Measurements from ENCODE around the gene PHF21B.
"Not testable (repeated sequence)": the region's sequence is repeated elsewhere in the genome, so short reads cannot be mapped to it uniquely, and the experiment has no call there.

PHF21B gene

GRCh38 chr22:44988671-44989070, 21.1 kb downstream of the PHF21B start:
- DNase-seq (ENCODE audit: low spot score), result no peak

- DNase-seq (ENCODE audit: low spot score), result no peak
These were observed 22.9 kb downstream of the PHF21B start for GRCh38 chr22:44986926-44987325.

DNA sequence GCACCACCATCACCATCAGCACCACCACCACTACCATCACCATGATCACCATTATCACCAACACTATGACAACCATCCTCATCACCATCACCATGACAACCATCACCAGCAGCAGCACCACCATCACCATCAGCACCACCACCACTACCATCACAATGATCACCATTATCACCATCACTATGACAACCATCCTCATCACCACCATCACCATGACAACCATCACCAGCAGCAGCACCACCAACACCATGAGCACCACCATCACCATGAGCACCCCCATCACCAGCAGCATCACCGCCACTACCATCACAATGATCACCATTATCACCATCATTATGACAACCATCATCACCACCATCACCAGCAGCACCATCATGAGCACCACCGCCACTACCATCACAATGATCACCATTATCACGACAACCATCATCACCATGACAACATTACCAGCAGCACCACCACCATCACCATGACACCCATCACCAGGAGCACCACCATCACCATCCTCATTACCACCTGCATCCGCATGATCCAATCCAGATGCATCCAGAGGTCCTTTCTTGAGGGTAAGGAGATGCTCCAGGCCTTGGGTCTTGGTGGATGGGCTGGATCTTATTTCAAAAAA, 23.8 kb downstream of the PHF21B start:
- DNase-seq (ENCODE audit: low spot score), result no peak

DNA sequence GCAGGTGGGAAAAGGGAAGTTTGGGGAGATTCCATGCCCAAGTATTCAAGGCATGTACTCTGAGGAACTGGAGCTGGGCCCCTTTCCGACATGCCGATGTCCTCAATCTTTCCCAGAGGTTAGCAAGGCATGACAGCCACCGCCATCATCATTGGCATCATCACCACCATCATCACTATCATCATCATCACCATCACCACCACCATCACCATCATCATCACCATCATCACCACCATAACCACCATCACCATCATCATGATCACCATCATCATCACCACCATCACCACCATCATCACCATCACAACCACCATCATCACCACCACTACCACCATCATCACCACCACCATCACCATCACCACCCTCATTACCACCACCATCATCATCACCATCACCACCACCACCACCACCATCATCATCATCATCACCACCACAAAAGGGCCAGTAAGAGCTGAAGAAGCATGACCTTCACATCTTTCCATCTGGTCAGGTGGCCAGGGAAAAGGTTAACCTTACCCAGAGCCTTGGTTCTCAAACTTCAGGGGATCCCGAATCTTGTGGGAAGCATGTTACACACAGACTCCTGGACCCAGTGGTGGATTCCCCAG, 25.8 kb downstream of the PHF21B start:
- no peak for DNase-seq (ENCODE audit: low spot score)

DNA sequence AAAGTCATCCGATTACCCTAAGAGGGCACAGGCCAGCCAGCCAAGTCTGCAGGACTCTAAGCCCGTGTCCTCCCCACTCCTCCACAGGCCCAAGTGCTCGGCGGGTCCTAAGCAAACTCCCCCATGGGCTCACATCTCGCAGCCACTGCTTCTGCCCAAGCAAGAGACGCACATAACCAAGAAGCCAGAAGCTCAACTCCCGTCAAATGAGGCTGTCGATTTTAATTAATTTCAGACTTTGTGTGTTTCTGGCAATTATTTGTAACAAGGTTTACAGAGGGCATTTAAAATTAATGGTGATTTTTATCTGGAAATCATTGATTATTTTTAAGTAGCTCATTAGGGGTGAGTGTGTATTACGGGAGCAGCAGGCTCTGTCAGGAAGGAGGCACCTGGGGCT, 27.4 kb downstream of the PHF21B start:
- no peak for DNase-seq (ENCODE audit: low spot score)

DNA sequence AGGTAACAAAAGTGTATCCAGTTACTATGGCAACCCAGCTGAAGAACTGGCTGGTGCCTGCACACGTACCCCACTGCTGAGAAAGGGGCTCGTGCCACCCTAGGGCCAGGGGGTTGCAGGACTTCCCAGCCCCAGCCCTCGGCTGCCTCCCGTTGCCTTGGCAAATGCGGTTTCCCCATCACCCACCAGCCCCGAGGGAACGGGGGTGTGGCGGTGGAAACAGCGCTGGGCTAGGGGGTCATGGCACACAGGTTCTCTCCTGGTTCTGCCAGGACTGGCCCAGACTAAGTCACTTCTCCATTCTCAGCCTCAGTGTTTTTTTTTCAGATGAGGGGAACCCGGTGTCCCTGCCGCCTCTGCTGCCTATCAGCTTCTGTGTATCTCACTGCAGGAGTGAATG, 27.9 kb downstream of the PHF21B start:
- no peak for DNase-seq (ENCODE audit: low spot score)

DNA sequence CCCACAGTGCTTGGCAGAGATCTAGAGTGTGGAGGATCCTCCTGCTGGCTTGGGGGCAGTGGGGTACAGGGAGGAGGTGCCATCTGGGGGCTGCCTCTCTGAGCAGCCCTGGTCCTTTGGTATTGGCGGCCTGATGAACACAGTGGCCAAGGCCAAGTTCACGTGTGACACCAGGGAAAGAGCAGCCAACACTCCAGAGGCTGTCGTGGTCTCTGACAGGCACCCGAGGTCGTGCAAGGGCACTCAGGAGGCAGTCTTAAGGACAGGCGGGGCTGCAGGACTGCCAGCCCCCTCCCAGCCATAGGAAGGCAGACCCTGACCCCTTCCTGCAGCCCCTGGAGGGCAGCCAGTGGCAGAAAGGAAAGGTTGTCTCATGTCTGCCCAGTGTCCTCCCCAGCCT, 30.7 kb downstream of the PHF21B start:
- no peak for DNase-seq (ENCODE audit: low spot score)

DNA sequence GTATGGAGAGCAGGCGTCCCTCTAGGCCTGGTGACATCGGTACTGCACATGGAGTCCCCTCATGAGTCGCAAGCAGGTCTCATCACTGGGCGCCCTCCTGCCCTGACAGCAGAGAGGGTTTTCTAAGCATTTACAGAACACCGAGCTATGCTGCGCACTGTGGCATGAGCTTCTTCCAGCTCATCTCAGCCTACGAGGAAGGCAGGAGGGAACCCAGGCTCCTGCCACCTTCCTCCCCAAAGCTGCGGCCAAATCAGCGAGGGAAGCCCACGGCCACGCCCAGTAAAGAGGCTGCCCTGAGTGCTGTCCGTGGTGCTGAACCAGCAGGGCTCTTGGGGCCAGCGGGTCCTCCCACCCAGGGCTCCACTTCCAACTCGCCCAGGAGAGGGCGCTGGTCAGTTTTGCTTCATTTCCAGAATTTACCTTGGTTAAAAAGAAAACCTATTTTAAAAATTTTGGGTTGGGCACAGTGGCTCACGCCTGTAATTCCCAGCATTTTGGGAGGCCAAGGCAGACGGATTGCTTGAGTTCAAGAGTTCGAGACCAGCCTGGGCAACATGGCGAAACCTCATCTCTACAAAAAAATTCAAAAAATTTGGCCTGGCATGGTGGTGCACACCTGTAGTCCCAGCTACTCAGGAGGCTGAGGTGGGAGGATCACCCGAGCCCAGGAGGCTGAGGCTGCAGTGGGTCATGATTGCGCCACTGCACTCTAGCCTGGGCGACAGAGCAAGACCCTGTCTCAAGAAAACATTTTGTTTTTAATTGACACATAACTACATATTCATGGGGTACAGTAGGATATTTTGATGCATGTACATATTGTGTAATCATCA, 34.2 kb downstream of the PHF21B start:
- DNase-seq (ENCODE audit: low spot score), result peak; percentile 74

DNA sequence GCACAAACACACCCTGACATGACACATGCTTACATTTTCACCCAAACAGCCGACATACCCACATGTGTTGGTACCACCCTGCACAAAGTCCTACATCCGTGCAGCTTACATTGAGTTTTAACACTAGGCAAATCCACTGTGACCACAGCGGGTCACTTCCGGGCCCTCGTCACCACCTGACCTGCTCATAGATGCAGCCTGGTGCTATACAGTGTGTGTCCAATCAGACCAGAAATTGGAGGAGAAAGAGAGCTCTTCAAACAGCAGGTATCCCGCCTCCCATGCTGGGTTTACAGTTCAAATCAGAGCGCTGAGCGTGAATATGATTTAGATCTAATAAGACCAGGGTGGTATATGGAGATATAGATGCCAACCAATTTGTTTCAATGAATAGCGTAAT, 35.4 kb downstream of the PHF21B start:
- DNase-seq (ENCODE audit: low spot score), result no peak

DNA sequence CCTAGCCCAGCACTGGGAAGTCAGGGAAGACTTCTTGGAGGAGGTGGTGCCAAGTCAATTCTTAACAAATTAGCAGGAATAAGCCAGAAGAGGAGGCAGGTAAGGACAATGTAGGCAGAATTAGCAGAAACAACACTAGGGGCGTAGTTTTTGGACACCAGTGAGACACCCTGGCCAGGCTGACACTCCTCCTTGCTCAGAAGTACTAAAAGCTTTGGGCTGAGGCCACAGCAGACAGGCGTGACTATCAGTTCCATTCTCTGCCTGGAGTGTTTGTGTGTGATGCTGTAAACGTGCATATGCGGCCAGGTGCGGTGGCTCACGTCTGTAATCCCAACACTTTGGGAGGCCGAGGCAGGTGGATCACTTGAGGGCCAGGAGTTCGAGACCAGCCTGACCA, 36.0 kb downstream of the PHF21B start:
- DNase-seq (ENCODE audit: low spot score), result no peak

DNA sequence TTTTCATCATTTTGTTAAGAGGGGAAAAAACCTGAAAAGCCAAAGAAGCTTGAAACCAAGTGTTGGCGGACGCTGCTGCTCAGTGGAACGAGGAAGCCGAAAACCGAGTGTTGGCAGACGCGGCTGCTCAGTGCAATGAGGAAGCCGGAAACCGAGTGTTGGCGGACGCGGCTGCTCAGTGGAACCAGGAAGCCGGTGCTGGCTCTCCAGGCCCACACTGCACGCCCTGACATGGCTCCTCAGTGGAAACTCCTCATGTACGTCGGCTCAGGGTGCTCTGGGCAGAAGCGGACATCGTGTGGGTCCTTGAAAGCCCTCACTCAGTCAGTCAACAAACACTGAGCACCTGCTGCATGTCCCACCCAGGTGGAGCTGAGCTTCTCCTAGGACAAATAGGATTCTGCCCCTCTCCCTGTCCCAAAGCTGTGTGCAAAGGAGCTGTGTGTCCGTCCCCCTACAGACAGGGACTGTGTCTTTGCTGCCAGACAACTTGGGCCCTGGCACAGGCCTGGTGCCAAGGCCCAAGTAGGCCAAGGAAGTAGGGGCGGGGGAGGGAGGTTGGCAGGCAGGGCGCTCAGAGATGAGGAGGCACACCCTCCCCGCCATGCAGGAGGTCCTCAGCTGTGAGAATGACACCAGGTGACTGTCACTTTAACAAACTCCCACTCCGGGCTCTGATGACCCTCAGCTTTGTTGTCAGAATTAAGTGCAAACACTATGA, 37.3 kb downstream of the PHF21B start:
- no peak for DNase-seq (ENCODE audit: low spot score)

GRCh38 chr22:44971651-44972362, 38.0 kb downstream of the PHF21B start:
- no peak for DNase-seq (ENCODE audit: low spot score)

GRCh38 chr22:44970291-44970690, 39.5 kb downstream of the PHF21B start:
- DNase-seq (ENCODE audit: low spot score), result no peak

DNA sequence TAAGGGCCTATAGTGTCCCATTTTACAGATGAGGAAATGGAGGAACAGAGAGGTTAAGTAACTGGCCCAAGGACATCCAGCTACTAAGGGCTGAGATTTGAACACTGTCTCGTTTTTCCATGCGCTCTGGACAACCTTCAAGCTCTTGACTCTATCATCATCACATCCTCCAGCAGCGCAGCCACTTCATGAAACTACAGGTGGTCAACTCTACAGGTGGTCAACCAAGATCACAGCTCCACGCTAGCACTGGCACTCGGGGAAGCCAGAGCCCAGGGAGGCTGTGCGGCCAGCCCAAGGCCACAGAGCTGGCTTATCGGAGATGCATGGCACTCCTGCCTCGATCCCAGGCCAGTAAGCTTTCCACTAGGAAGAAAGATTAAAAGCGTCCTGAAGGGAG, 40.0 kb downstream of the PHF21B start:
- no peak for DNase-seq (ENCODE audit: low spot score)

- no peak for DNase-seq (ENCODE audit: low spot score)
These were observed 41.1 kb downstream of the PHF21B start for GRCh38 chr22:44968736-44969135.

GRCh38 chr22:44965171-44965570, 44.6 kb downstream of the PHF21B start:
- DNase-seq (ENCODE audit: low spot score), result no peak

DNA sequence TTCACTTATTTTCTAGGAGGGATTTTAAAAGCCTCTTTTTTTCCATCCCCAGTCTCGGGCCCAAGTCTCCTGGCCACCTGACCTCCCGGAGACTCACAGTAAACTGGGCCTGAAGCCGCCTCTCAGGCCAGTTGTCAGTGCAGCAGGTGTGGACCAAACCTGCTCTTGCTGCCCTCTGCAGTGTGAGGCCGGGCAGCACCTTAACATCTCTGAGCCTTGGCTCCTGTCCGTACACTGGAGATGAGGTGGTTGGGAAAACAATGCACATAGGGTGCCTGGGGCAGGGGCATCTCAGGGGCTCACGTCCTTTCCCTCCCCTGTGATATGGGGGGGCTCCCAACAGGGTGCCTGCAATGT, 45.1 kb downstream of the PHF21B start:
- no peak for DNase-seq (ENCODE audit: low spot score)

DNA sequence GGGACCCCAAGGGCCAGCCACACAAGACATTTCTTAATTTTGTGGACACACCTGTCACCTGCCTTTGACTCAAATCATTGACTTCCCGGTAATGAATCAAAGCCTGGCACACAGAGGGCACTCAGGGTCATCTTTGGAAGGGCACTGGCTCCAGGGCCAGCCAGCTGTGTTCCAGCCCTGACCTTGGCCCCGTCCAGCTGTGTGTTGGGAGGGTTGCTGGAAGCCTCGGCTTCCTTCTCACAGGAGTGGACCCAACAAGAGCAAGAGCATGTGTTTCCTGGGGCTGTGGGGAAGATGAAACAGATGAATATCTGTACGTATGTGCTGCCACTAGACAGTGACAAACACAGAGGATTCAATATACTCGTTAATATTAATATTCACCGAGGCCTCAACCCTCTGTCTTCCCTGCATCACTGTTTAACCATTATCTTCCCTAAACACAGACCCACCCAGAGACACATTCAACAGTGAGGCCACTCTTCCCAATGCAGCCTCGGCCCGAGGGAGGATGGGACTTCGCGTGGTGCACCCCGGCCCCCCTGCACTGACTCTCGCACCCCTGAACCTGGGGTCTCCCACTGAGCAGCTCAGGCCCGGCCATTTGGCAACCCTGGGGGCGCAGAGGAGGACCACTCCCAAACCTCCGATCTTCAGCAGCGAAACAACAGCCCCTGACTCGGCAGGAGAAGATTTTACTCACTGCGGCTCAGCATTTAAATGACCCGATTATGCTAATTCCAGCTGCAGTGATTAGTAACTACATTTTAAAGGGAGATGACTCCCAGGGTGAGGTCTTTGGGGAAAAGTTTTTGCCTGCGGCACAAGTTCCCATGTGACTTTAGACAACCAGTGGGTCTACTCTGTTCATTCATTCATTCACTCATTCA, 45.7 kb downstream of the PHF21B start:
- no peak for DNase-seq (ENCODE audit: low spot score)

DNA sequence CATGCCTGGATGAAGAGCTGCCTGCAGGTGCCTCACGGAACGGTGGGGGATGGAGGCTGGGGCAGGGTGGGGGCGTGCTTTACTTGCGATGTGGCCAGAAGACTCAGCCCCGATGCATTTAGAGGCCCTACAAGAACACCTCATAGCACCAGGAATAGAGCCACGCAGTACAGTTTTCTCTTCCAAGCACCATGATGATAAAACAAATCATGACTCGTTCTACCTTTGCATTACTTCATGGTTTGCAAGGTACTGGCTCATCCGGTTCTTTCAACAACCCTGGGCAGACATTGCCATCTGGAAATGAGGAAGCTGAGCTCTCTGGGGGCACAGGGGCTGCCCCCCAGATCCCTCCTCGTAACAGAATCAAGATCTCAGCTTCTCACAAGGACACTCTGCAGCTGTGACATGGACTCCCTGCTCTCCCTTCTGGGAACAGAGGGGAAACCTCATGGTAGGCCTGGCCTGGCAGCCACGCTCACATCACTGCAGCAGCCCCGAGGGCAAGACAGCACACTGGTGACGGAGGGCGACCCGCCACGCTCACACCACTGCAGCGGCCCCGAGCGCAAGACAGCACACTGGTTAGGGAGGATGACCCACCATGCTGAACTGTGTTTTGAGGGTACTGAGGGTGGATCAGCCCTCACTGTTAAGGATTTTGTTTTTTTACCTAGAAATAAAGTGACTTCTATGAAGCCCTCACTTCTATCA, 46.9 kb downstream of the PHF21B start:
- no peak for DNase-seq (ENCODE audit: low spot score)

GRCh38 chr22:44961682-44962081, 48.1 kb downstream of the PHF21B start:
- DNase-seq (ENCODE audit: low spot score), result not testable (repeated sequence)

All from LoVo (cell line).